H1 (cell line): Measurements from ENCODE around the gene ACER1. TPM values are rescaled to one million over a fixed set of nuclear protein-coding genes. Genes with fewer than 3 reads are reported as not detected.
"Not testable (repeated sequence)": the region's sequence is repeated elsewhere in the genome, so short reads cannot be mapped to it uniquely, and the experiment has no call there.

Experiments used
- CTCF ChIA-PET: fragments of 300-600 bp; sonication (Branson Sonifier 250); formaldehyde crosslinking; loops from one replicate; lab custom pipeline; 2021; ENCODE audit not compliant: partially characterized antibody; lab: Charles Lee
- POLR2A ChIA-PET: fragments of 300-600 bp; sonication (Branson Sonifier 250); formaldehyde crosslinking; loops from one replicate; lab custom pipeline; 2021; ENCODE audit warnings: inconsistent platforms; ENCODE audit not compliant: partially characterized antibody; lab: Charles Lee
- DNase-seq, 2 experiments: peaks; one replicate each; pipeline versions ENCODE4 v3.0.0 to v3.0.0-alpha.2; 2010 to 2022; ENCODE audit warnings: low spot score in 2 of 2, low read depth in 1 of 2, mixed read lengths in 1 of 2
- FAIRE-seq: peaks from 2 replicates; lab custom pipeline; 2011; peaks lifted over from hg19 to GRCh38; lab: Jason Lieb, UNC
- H2AFZ ChIP-seq: 2 replicates; pipeline ENCODE4 v1.8.1; 2012; ENCODE audit warnings: low read length, inconsistent platforms
- H2AK5ac ChIP-seq: 2 replicates; pipeline ENCODE4 v1.6.1; 2013; ENCODE audit warnings: low read depth, low read length
- H2BK120ac ChIP-seq: replicated peaks from 2 replicates; pipeline ENCODE3; 2013; ENCODE audit warnings: low read depth, low read length, inconsistent platforms
- H2BK12ac ChIP-seq: 2 replicates; pipeline ENCODE4 v1.6.1; 2013; ENCODE audit warnings: low read depth, low read length
- H2BK15ac ChIP-seq: 2 replicates; pipeline ENCODE4 v1.6.1; 2013; ENCODE audit warnings: low read length
- H2BK20ac ChIP-seq: 2 replicates; pipeline ENCODE4 v1.6.1; 2013; ENCODE audit warnings: low read length
- H2BK5ac ChIP-seq: 2 replicates; pipeline ENCODE4 v1.6.1; 2013; ENCODE audit warnings: low read depth, low read length
- H3K14ac ChIP-seq: 2 replicates; pipeline ENCODE4 v1.6.1; 2013; ENCODE audit warnings: inconsistent platforms; ENCODE audit not compliant: insufficient read length
- H3K18ac ChIP-seq: 2 replicates; pipeline ENCODE4 v1.6.1; 2013; ENCODE audit warnings: low read length; ENCODE audit errors: extremely low read depth
- H3K23ac ChIP-seq: 2 replicates; pipeline ENCODE4 v1.6.1; 2013; ENCODE audit warnings: inconsistent platforms; ENCODE audit not compliant: insufficient read length
- H3K23me2 ChIP-seq: 2 replicates; pipeline ENCODE4 v1.6.1; 2013; ENCODE audit warnings: low read depth, low read length
- H3K27ac ChIP-seq: 2 replicates; pipeline ENCODE4 v1.6.1; 2011; ENCODE audit warnings: low read depth, low read length, inconsistent platforms
- H3K27me3 ChIP-seq, 4 experiments: replicated peaks in 1 of 4; 1 replicate in 1 of 4; 2 replicates in 3 of 4; pipeline versions ENCODE4 v1.6.1 to v1.8.1; 2011 to 2013; ENCODE audit warnings: low read length in 3 of 4, mild to moderate bottlenecking in 3 of 4, inconsistent platforms in 2 of 4, mixed read lengths in 2 of 4, moderate library complexity in 1 of 4; ENCODE audit not compliant: control insufficient read depth in 3 of 4, insufficient read depth in 3 of 4; ENCODE audit errors: extremely low read depth in 1 of 4
- H3K36me3 ChIP-seq, 4 experiments: 2 replicates each; pipeline versions ENCODE4 v1.6.1 to v1.8.1; 2011 to 2013; ENCODE audit warnings: mild to moderate bottlenecking in 4 of 4, low read length in 3 of 4, moderate library complexity in 2 of 4, control low read depth in 1 of 4, inconsistent platforms in 1 of 4; ENCODE audit not compliant: insufficient read depth in 4 of 4, control insufficient read depth in 2 of 4
- H3K4ac ChIP-seq: replicated peaks from 2 replicates; pipeline ENCODE3; 2013; ENCODE audit warnings: low read length, low read depth, mixed read lengths, inconsistent platforms; ENCODE audit not compliant: insufficient read length
- H3K4me1 ChIP-seq, 4 experiments: replicated peaks in 1 of 4; 1 replicate in 1 of 4; 2 replicates in 3 of 4; pipeline versions ENCODE4 v1.6.1 to v1.8.1; 2011 to 2013; ENCODE audit warnings: low read length in 3 of 4, inconsistent platforms in 2 of 4, mixed read lengths in 1 of 4; ENCODE audit not compliant: insufficient read depth in 4 of 4, control insufficient read depth in 3 of 4
- H3K4me2 ChIP-seq, 2 experiments: 2 replicates each; pipeline versions ENCODE4 v1.6.1 to v1.8.1; 2011 to 2013; ENCODE audit warnings: low read depth in 2 of 2, low read length in 2 of 2, control low read depth in 1 of 2, inconsistent platforms in 1 of 2, mild to moderate bottlenecking in 1 of 2; ENCODE audit not compliant: insufficient read depth in 1 of 2
- H3K4me3 ChIP-seq, 4 experiments: fragments of 200-600, 300-600 bp in 1 of 4; sonication (generic), shearing (Covaris generic), sonication (Bioruptor Twin) in 1 of 4; 2 replicates each; pipeline versions ENCODE4 v1.5.1 to v1.8.1; 2011 to 2016; ENCODE audit warnings: low read length in 4 of 4, low read depth in 3 of 4, control low read depth in 2 of 4, inconsistent platforms in 2 of 4, mild to moderate bottlenecking in 2 of 4, mixed read lengths in 1 of 4, moderate library complexity in 1 of 4; ENCODE audit not compliant: insufficient read depth in 2 of 4; ENCODE audit errors: extremely low read depth in 1 of 4
- H3K56ac ChIP-seq: replicated peaks from 2 replicates; pipeline ENCODE3; 2013; ENCODE audit warnings: low read depth, mild to moderate bottlenecking, mixed read lengths, low read length, inconsistent platforms; ENCODE audit not compliant: insufficient read length
- H3K79me1 ChIP-seq: 2 replicates; pipeline ENCODE4 v1.6.1; 2013; ENCODE audit warnings: low read depth, low read length, control low read depth
- H3K79me2 ChIP-seq, 2 experiments: 2 replicates each; pipeline versions ENCODE4 v1.6.1 to v1.8.1; 2012 to 2013; ENCODE audit warnings: low read length in 2 of 2, mild to moderate bottlenecking in 2 of 2, inconsistent platforms in 1 of 2; ENCODE audit not compliant: insufficient read depth in 2 of 2, control insufficient read depth in 1 of 2
- H3K9ac ChIP-seq, 4 experiments: replicated peaks in 1 of 4; 1 replicate in 1 of 4; 2 replicates in 3 of 4; pipeline versions ENCODE4 v1.6.1 to v1.8.1; 2011 to 2013; ENCODE audit warnings: low read depth in 3 of 4, low read length in 3 of 4, control low read depth in 2 of 4, mild to moderate bottlenecking in 2 of 4, moderate library complexity in 2 of 4, inconsistent platforms in 1 of 4; ENCODE audit errors: extremely low read depth in 1 of 4
- H3K9me3 ChIP-seq, 2 experiments: 2 replicates each; pipeline versions ENCODE4 v1.6.1 to v1.8.1; 2012 to 2013; ENCODE audit warnings: mild to moderate bottlenecking in 2 of 2, moderate library complexity in 2 of 2, control low read depth in 1 of 2, inconsistent platforms in 1 of 2, low read depth in 1 of 2, low read length in 1 of 2, mixed read lengths in 1 of 2; ENCODE audit not compliant: insufficient read depth in 2 of 2
- H4K20me1 ChIP-seq, 2 experiments: replicated peaks in 1 of 2; 2 replicates each; pipeline versions ENCODE3 to v1.8.1; 2011 to 2013; ENCODE audit warnings: inconsistent platforms in 2 of 2, low read length in 2 of 2, mild to moderate bottlenecking in 1 of 2; ENCODE audit not compliant: insufficient read depth in 2 of 2, control insufficient read depth in 1 of 2
- H4K5ac ChIP-seq: 2 replicates; pipeline ENCODE4 v1.6.1; 2013; ENCODE audit warnings: low read length, low read depth, mixed read lengths, inconsistent platforms; ENCODE audit not compliant: insufficient read length
- H4K8ac ChIP-seq: 2 replicates; pipeline ENCODE4 v1.8.0; 2013; ENCODE audit warnings: mild to moderate bottlenecking, moderate library complexity, low read length, inconsistent platforms; ENCODE audit not compliant: insufficient read depth; ENCODE audit errors: extremely low read depth
- H4K91ac ChIP-seq: replicated peaks from 2 replicates; pipeline ENCODE3; 2013; ENCODE audit warnings: low read length, mixed read lengths, inconsistent platforms; ENCODE audit not compliant: insufficient read length
- WGBS, 2 experiments: shearing (Covaris generic) in 1 of 2; methylation state at CpG; one replicate each; pipeline versions ENCODE4 v1.1.6 to v1.1.7; 2013 to 2015; ENCODE audit warnings: low lambda C conversion rate in 2 of 2, mixed read lengths in 2 of 2, inconsistent platforms in 1 of 2, low coverage in 1 of 2, missing lambda C conversion rate in 1 of 2; ENCODE audit not compliant: insufficient replicate concordance in 2 of 2, insufficient coverage in 1 of 2, insufficient read length in 1 of 2; ENCODE audit errors: extremely low coverage in 1 of 2, missing lambda C conversion rate in 1 of 2; 5-methylcytosine and 5-hydroxymethylcytosine counted together
- polyA plus RNA-seq, 7 experiments: library from polyadenylated mRNA; depleted of rRNA in 3 of 7; stranded (reverse) in 5 of 7; unstranded in 2 of 7; fragments of >200 nt in 5 of 7; fragments of 200-250 nt in 2 of 7; gene quantifications; 1 replicate in 5 of 7; 2 replicates in 1 of 7; 4 replicates in 1 of 7; pipeline versions ENCODE4 v1.2.1 to v1.2.3, GENCODE V29; 2011 to 2013; ENCODE audit warnings: missing spikeins in 2 of 7, mixed read lengths in 2 of 7
- total RNA-seq: library from RNA; stranded (reverse); fragmentation: NEBNext Ultra II Directional; extraction: Animal tissue kit (Norgen Biotek cat#: 25700); gene quantifications from 2 replicates; pipeline ENCODE4 v1.2.1, GENCODE V29; 2021

Gene ACER1
- total and polyA plus RNA-seq, 2 of the 8 experiments (the other 6 are each of a cell fraction or from before 2014, with no cell fraction given), result 0.05 TPM; not detected in 1

DNA sequence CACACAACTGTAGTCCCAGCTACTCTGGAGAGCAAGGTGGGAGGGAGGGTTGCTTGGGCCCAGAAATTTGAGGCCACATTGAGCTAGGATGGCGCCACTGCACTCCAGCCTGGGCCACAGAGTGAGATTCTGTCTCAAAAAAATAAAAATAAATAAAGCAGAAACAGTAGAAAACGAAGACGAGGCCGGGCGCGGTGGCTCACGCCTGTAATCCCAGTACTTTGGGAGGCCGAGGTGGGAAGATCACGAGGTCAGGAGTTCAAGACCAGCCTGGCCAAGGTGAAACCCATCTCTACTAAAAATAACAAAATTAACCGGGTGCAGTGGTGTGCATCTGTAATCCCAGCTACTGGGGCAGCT lies 27.4 kb upstream of the ACER1 start:
- H3K36me3 ChIP-seq, H2BK5ac ChIP-seq, H3K27me3 ChIP-seq, H3K4me1 ChIP-seq, H3K4me2 ChIP-seq, H3K9me3 ChIP-seq, H4K20me1 ChIP-seq, H3K18ac ChIP-seq, FAIRE-seq, H3K56ac ChIP-seq, H2AK5ac ChIP-seq, H2BK15ac ChIP-seq, H3K23ac ChIP-seq, H3K14ac ChIP-seq, H3K9ac ChIP-seq, H4K5ac ChIP-seq, DNase-seq, H3K79me2 ChIP-seq, H2BK20ac ChIP-seq, H2AFZ ChIP-seq, H3K27ac ChIP-seq, H2BK120ac ChIP-seq, H4K8ac ChIP-seq, H4K91ac ChIP-seq, H3K23me2 ChIP-seq, H2BK12ac ChIP-seq, H3K79me1 ChIP-seq, H3K4ac ChIP-seq: not testable (repeated sequence)
- H3K4me3 ChIP-seq, result peak overlapping the region; percentile 63 to 92 (median 68); a peak in 5 of 8 replicates
- 90% methylated on average over 10 of the region's 10 CpGs; no CpG with 5 or more reads in 1 of the 2 experiments for WGBS, 2 experiments
- ChIA-PET CTCF (interaction anchor here (0.9 to 1.3 kb wide), 2 partner anchors 9 to 313 kb away, joined by 3 read pairs; no protein-coding TSS in a partner anchor), POLR2A (interaction anchor here (0.6 to 2.9 kb wide), 7 partner anchors 12 to 143 kb away, joined by 3 to 17 read pairs (median 4); partner anchors contain the start of genes ALKBH7 and KHSRP)

DNA sequence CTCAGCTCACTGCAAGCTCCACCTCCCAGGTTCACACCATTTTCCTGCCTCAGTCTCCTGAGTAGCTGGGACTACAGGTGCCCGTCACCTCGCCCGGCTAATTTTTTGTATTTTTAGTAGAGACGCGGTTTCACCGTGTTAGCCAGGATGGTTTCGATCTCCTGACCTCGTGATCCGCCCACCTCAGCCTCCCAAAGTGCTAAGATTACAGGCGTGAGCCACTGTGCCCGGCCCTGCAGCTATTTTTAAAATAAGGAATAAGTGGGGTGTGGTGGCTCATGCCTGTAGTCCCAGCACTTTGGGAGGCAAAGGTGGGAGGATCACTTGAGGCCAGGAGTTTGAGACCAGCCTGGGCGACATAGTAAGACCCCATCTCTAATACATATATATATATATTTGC lies 27.0 kb upstream of the ACER1 start:
- not testable (repeated sequence) for H4K20me1 ChIP-seq, H2BK12ac ChIP-seq, H3K27ac ChIP-seq, H3K4ac ChIP-seq, H3K4me2 ChIP-seq, H3K9ac ChIP-seq, H2AFZ ChIP-seq, DNase-seq, H2AK5ac ChIP-seq, H3K27me3 ChIP-seq, H4K5ac ChIP-seq, H3K56ac ChIP-seq, H3K23ac ChIP-seq, H3K4me1 ChIP-seq, H3K18ac ChIP-seq, H3K23me2 ChIP-seq, H2BK120ac ChIP-seq, H3K4me3 ChIP-seq, FAIRE-seq, H3K9me3 ChIP-seq, H3K14ac ChIP-seq, H3K36me3 ChIP-seq, H2BK5ac ChIP-seq, H4K8ac ChIP-seq, H2BK20ac ChIP-seq, H4K91ac ChIP-seq, H3K79me2 ChIP-seq, H3K79me1 ChIP-seq, H2BK15ac ChIP-seq
- ChIA-PET CTCF (interaction anchor here (0.7 to 1.3 kb wide), 3 partner anchors 8 to 408 kb away, joined by 3 to 6 read pairs (median 3); no protein-coding TSS in a partner anchor), POLR2A (interaction anchor here (1.4 to 2.9 kb wide), 3 partner anchors 12 to 64 kb away, joined by 4 to 17 read pairs (median 4); partner anchors contain the start of genes ALKBH7 and KHSRP)
- WGBS, 2 experiments, result 95% methylated on average over 11 of the region's 12 CpGs; no CpG with 5 or more reads in 1 of the 2 experiments
